Heart right ventricle (tissue), 16 donors: ENCODE results near the gene CFAP54. TPM values are rescaled to one million over a fixed set of nuclear protein-coding genes. Genes with fewer than 3 reads are reported as not detected.
"Not testable (repeated sequence)": the region's sequence is repeated elsewhere in the genome, so short reads cannot be mapped to it uniquely, and the experiment has no call there.

Experiments
- ATAC-seq, 8 donors: fragments of 200-7000 bp; cut with Tn5 transposase; one replicate each; pipeline ENCODE4 v1.9.1; 2020; ENCODE audit warnings: mild to moderate bottlenecking in 8 of 8, moderate library complexity in 8 of 8, moderate number of reproducible peaks in 1 of 8
- DNase-seq, 2 donors: peaks; one replicate each; pipeline ENCODE4 v3.0.0-alpha.2; 2020
- H3K27ac ChIP-seq, 10 donors: fragments of 200-600 bp; sonication (generic) in 2 of 10; one replicate each; pipeline versions ENCODE4 v1.5.0 to v1.8.0; 2020 to 2022; ENCODE audit warnings: mild to moderate bottlenecking in 3 of 10
- H3K27me3 ChIP-seq, 7 donors: fragments of 200-600 bp; one replicate each; pipeline ENCODE4 v1.8.0; 2021 to 2022; ENCODE audit warnings: mild to moderate bottlenecking in 2 of 7
- H3K36me3 ChIP-seq, 9 donors: fragments of 200-600 bp; sonication (generic) in 1 of 9; one replicate each; pipeline versions ENCODE4 v1.5.0 to v1.8.0; 2020 to 2022; ENCODE audit warnings: mild to moderate bottlenecking in 2 of 9
- H3K4me1 ChIP-seq, 9 donors: fragments of 200-600 bp; sonication (generic) in 1 of 9; one replicate each; pipeline versions ENCODE4 v1.5.0 to v1.8.0; 2020 to 2022; ENCODE audit warnings: mild to moderate bottlenecking in 4 of 9
- H3K4me3 ChIP-seq, 10 donors: fragments of 200-600 bp; sonication (generic) in 2 of 10; one replicate each; pipeline versions ENCODE4 v1.5.0 to v1.8.0; 2020 to 2022; ENCODE audit warnings: mild to moderate bottlenecking in 7 of 10, moderate library complexity in 2 of 10
- H3K9me3 ChIP-seq, 11 donors: fragments of 200-600 bp in 10 of 11; sonication (generic) in 2 of 11; one replicate each; pipeline versions ENCODE4 v1.5.0 to v1.8.0; 2013 to 2022; ENCODE audit warnings: mild to moderate bottlenecking in 2 of 11, control low read depth in 1 of 11, moderate library complexity in 1 of 11
- WGBS, 2 donors: extraction: QIAGEN DNeasy Blood & Tissue Kit; methylation state at CpG; one replicate each; pipeline ENCODE4 v1.1.7; 2013; ENCODE audit warnings: inconsistent platforms in 1 of 2; 5-methylcytosine and 5-hydroxymethylcytosine counted together
- intact Hi-C, 10 donors: fragments of 100-400 bp; cut with DNase I; formaldehyde crosslinking; loops; one replicate each; pipeline versions ENCODE4 v1.11.1 to v1.14.2; 2022
- polyA plus RNA-seq, 2 donors: library from polyadenylated mRNA; stranded (reverse); fragments of 200-250 nt; gene quantifications; one replicate each; pipeline ENCODE4 v1.2.3, GENCODE V29; 2013
- total RNA-seq, 10 donors: library from RNA; stranded (reverse); fragmentation: NEBNext Ultra II Directional in 3 of 10; extraction: Animal tissue kit (Norgen Biotek cat#: 25700) in 3 of 10; gene quantifications; one replicate each; pipeline versions ENCODE4 v1.2.1 to v1.2.4, GENCODE V29; 2021 to 2023
- TF ChIP-seq, protein P1 (sequence below), 9 donors: fragments of 200-600 bp; sonication (generic) in 2 of 9; IDR thresholded peaks; one replicate each; pipeline versions ENCODE4 v1.5.0 to v1.8.0; 2021 to 2022; ENCODE audit warnings: antibody characterized with exemption in 9 of 9, mild to moderate bottlenecking in 5 of 9, moderate library complexity in 1 of 9
- donor health status: Arrhythmogenic right ventricular cardiomyopathy.
- donor health status: ischemic (EF 13 %, LVEDD 7.1; RV severe dilation, severe dysfunction).
- donor health status: healthy with polysubstance abuse.
- donor health status: DM: no; HTN: yes; CAD: no.
- donor health status: DM: no; HTN: no; CAD: no.
- donor health status: ischemic (EF 25% LVEDD 6.9; RV normal size, moderate dysfunction).
- donor health status: ischemic (EF 25% LVEDD 5.7; RV mildly dilated, moderate dysfunction).
- donor health status: healthy.
- donor health status: DM: yes; HTN: yes; CAD: no.
- donor health status: Ischemic cardiomyopathy.
- donor health status: ischemic (EF 35%, LVEDD 5.7; RV mildly dilated, moderate dysfunction).
- donor health status: nonischemic (EF 11% LVEDD 7.7; RV severe dilation, severe dysfunction).
- donor health status: DM: yes; HTN: yes; CAD: no.
- donor health status: PGD.
- donor health status: ischemic (EF 29% LVEDD 5.4; RV normal size, mild dysfunction).
- donor health status: nonischemic (EF 23%, LVEDD 6.1; RV moderate dilation, normal function).

CFAP54 gene
- total and polyA plus RNA-seq, 12 donors, result 0.07 to 0.35 (median 0.21) TPM; not detected in 2

DNA sequence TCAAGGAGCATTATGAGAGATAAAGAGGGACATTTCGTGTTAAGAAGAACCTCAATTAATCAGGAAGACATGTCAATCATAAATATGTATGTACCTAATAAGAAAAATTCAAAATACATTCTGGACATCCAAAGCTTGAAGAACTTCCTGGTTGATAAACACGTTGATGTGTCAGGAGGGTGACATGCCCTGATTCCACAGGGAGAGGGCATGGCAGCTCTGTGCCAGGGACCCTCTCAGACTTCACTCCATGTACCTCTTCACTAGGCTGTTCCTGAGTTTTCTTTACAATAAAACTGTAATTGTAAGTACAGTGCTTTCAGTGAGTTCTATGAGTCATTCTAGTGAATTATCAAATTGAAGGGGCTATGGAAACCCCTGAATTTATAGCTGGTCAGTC, 163.5 kb downstream of the CFAP54 start:
- Histone ChIP-seq H3K4me1 (no peaks in the 10 kb centered on the region), H3K27me3 (no peaks in the 10 kb centered on the region), H3K4me3 (no peak overlapping the region), H3K36me3 (no peaks in the 10 kb centered on the region), H3K9me3 (no peaks in the 10 kb centered on the region), H3K27ac (no peak overlapping the region)
- no peak for DNase-seq
- 36 to 38% methylated on average over 2 of the region's 2 CpGs for WGBS, 2 donors
- TF ChIP-seq, protein P1, sequence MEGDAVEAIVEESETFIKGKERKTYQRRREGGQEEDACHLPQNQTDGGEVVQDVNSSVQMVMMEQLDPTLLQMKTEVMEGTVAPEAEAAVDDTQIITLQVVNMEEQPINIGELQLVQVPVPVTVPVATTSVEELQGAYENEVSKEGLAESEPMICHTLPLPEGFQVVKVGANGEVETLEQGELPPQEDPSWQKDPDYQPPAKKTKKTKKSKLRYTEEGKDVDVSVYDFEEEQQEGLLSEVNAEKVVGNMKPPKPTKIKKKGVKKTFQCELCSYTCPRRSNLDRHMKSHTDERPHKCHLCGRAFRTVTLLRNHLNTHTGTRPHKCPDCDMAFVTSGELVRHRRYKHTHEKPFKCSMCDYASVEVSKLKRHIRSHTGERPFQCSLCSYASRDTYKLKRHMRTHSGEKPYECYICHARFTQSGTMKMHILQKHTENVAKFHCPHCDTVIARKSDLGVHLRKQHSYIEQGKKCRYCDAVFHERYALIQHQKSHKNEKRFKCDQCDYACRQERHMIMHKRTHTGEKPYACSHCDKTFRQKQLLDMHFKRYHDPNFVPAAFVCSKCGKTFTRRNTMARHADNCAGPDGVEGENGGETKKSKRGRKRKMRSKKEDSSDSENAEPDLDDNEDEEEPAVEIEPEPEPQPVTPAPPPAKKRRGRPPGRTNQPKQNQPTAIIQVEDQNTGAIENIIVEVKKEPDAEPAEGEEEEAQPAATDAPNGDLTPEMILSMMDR (IDR thresholded peaks at IDR 0.05), result no peak
- no peak for ATAC-seq
- intact Hi-C loops, result no loop called here

DNA sequence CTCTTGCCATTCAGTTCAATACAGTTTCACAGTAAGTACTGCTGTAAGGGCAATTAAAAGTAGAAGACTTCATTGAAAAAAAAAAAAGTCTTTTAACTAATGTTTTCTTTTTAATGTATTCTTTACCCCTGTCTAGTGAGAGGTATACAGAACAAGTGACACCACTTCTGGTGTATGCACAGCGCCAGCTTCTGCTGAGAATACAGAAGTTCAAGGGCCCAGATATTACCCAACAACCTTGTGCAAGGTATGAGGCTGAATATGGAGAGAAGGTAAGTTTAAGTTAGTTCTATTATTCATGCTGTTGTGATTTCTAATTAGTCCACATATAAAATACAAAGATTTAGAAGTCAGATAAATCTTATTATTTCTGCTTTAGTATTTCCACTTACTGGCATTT, 168.7 kb downstream of the CFAP54 start:
- intact Hi-C loops, result no loop called here
- H3K27ac ChIP-seq, result no peak overlapping the region

DNA sequence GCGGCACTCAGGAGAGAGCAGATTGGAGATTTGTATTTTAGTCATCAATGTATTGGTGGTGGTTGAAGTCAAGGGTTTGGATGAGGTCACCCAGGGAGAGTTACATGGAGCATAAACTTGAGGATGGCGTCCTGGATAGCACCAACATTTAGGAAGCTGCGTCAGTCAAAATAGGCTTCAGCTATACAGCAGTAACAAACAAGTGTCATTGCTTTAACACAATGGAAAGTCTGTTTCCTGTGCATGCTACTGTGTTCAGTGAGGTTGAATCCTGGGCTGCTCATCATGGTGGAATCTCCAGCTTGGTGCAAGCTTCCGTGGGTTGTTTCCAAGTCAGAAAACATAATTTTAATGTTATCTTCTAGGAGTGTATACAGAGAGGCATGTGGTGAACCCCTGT, 180.4 kb downstream of the CFAP54 start:
- TF ChIP-seq, protein P1 (IDR thresholded peaks at IDR 0.05), result no peak
- no peaks in the 10 kb centered on the region for H3K36me3 ChIP-seq
- H3K4me1 ChIP-seq, result no peaks in the 10 kb centered on the region
- intact Hi-C loops, result no loop called here
- no peak for DNase-seq
- WGBS, 2 donors, result 84 to 87% methylated on average over 4 of the region's 4 CpGs
- H3K27ac ChIP-seq, result no peak overlapping the region
- no peak overlapping the region for H3K4me3 ChIP-seq
- H3K9me3 ChIP-seq, result peaks cover 0 to 9% (median 0%) of the 10 kb centered on the region in 11 donors
- ATAC-seq, result no peak
- no peaks in the 10 kb centered on the region for H3K27me3 ChIP-seq

More for the DNA sequence above, 168.7 kb downstream of the CFAP54 start:
- Histone ChIP-seq H3K27me3 (no peaks in the 10 kb centered on the region), H3K36me3 (no peaks in the 10 kb centered on the region), H3K9me3 (no peaks in the 10 kb centered on the region), H3K4me3 (no peak overlapping the region), H3K4me1 (no peaks in the 10 kb centered on the region)
- ATAC-seq (no peak), DNase-seq (no peak)
- TF ChIP-seq, protein P1 (IDR thresholded peaks at IDR 0.05), result no peak
- 84 to 91% methylated on average over 1 of the region's 1 CpG for WGBS, 2 donors

DNA sequence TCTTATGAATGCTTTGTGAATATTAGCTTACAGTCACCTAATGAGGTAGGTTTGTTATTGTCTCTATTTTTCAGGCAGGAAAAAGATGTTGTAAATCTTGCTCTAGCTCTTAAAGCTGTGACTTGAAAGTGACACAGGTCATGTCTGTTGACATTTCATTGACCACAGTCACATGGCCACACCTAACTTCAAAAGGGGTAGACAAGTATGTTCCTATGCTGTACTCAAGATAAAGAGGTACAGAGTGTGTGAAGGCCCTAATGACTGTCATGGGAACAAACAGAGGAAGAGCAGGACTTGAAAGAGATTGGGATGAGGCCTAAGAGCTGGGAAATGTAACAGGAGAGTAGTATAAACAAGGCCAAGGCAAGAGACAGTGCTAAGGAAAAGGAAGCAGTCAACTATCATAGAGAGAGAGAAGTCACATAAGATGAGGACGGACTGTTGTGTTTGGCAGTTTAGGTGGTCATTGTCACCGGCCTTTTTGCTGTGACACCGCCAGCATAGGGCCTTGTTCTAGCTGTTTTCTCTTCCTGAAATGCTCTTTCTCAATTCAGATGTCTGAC, 181.0 kb downstream of the CFAP54 start:
- no peaks in the 10 kb centered on the region for H3K27me3 ChIP-seq
- intact Hi-C loops, result no loop called here
- WGBS, 2 donors, result 52 to 62% methylated on average over 3 of the region's 3 CpGs
- H3K27ac ChIP-seq, result no peak overlapping the region
- H3K4me1 ChIP-seq, result no peaks in the 10 kb centered on the region
- ATAC-seq (no peak), DNase-seq (no peak)
- peaks cover 0 to 4% (median 0%) of the 10 kb centered on the region in 11 donors for H3K9me3 ChIP-seq
- no peak overlapping the region for H3K4me3 ChIP-seq
- no peaks in the 10 kb centered on the region for H3K36me3 ChIP-seq
- TF ChIP-seq, protein P1 (IDR thresholded peaks at IDR 0.05), result no peak

DNA sequence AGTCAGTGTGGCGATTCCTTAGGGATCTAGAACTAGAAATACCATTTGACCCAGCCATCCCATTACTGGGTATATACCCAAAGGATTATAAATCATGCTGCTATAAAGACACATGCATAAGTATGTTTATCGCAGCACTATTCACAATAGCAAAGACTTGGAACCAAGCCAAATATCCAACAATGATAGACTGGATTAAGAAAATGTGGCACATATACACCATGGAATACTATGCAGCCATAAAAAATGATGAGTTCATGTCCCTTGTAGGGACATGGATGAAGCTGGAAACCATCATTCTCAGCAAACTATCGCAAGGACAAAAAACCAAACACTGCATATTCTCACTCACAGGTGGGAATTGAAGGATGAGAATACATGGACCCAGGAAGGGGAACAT, 186.1 kb downstream of the CFAP54 start:
- intact Hi-C loops, H3K27ac ChIP-seq, H3K27me3 ChIP-seq, H3K4me3 ChIP-seq, DNase-seq, ATAC-seq, H3K36me3 ChIP-seq, H3K9me3 ChIP-seq, H3K4me1 ChIP-seq: not testable (repeated sequence)
- WGBS, 2 donors, result 91 to 96% methylated on average over 3 of the region's 3 CpGs
